Body of pancreas (tissue), 4 donors: ENCODE results near the gene FUT2.

Experiments
- POLR2A ChIP-seq, 3 donors: fragments of 450-650 bp; IDR thresholded peaks; one replicate each; pipeline ENCODE4 v1.6.1; 2016; ENCODE audit warnings: antibody characterized with exemption in 3 of 3, mild to moderate bottlenecking in 2 of 3
- TF ChIP-seq, protein P1 (sequence below), 7 experiments: fragments of 450-650 bp in 4 of 7; fragments of 200-600 bp in 3 of 7; sonication (generic) in 3 of 7; IDR thresholded peaks; one replicate each; pipeline ENCODE4 v1.5.1; 2016 to 2019; ENCODE audit warnings: antibody characterized with exemption in 7 of 7

DNA sequence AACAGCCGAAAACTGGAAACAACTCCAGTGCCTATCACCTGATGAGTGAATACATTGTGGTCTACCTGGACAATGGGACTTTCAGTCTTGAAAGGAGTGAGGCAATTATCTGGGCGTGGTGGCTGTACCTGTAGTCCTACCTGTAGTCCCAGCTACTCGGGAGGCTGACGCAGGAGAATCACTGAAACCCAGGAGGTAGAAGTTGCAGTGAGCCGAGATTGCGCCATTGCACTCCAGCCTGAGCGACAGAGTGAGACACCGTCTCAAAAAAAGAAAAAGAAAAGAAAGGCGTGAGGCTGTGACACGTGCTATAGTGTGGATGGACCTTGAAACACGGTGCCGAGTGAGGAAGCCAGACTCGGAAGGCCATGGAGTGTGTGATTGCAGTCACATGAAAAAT is 18.9 kb upstream of the FUT2 start:
- TF ChIP-seq, protein P1, sequence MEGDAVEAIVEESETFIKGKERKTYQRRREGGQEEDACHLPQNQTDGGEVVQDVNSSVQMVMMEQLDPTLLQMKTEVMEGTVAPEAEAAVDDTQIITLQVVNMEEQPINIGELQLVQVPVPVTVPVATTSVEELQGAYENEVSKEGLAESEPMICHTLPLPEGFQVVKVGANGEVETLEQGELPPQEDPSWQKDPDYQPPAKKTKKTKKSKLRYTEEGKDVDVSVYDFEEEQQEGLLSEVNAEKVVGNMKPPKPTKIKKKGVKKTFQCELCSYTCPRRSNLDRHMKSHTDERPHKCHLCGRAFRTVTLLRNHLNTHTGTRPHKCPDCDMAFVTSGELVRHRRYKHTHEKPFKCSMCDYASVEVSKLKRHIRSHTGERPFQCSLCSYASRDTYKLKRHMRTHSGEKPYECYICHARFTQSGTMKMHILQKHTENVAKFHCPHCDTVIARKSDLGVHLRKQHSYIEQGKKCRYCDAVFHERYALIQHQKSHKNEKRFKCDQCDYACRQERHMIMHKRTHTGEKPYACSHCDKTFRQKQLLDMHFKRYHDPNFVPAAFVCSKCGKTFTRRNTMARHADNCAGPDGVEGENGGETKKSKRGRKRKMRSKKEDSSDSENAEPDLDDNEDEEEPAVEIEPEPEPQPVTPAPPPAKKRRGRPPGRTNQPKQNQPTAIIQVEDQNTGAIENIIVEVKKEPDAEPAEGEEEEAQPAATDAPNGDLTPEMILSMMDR (IDR thresholded peaks at IDR 0.05), result no peak
- TF ChIP-seq POLR2A (IDR thresholded peaks at IDR 0.05), result no peak
